ENCODE data around the gene GINS3.

Gene GINS3

DNA sequence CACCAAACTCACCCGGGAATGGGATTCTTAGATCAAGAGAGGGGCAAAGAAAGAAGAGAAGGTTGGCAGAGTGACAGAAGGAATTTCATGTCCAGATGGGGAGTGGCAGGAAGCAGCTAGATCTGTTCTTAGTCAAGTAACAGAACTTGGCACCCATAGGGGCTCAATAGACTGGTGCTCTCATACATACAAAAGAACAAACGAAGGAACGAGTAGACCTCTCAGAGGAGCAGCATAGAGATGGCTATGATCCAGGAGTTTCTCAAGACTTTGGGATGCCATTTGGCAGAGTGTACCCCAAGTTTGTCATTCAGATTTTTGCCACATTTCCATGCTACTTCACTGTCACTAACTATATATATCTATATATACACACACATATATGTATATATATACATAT is 47.9 kb downstream of the GINS3 start:
- TF ChIP-seq, protein P1, sequence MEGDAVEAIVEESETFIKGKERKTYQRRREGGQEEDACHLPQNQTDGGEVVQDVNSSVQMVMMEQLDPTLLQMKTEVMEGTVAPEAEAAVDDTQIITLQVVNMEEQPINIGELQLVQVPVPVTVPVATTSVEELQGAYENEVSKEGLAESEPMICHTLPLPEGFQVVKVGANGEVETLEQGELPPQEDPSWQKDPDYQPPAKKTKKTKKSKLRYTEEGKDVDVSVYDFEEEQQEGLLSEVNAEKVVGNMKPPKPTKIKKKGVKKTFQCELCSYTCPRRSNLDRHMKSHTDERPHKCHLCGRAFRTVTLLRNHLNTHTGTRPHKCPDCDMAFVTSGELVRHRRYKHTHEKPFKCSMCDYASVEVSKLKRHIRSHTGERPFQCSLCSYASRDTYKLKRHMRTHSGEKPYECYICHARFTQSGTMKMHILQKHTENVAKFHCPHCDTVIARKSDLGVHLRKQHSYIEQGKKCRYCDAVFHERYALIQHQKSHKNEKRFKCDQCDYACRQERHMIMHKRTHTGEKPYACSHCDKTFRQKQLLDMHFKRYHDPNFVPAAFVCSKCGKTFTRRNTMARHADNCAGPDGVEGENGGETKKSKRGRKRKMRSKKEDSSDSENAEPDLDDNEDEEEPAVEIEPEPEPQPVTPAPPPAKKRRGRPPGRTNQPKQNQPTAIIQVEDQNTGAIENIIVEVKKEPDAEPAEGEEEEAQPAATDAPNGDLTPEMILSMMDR (IDR thresholded peaks at IDR 0.05), result no peak
- H3K36me3 ChIP-seq, result no peaks in the 10 kb centered on the region
- H3K9me3 ChIP-seq, result no peaks in the 10 kb centered on the region
- no peak overlapping the region for H3K27ac ChIP-seq
- peaks cover 42% of the 10 kb centered on the region for H3K27me3 ChIP-seq
- H3K4me1 ChIP-seq (ENCODE audit: control insufficient read depth in 1 of 2, insufficient read depth in 1 of 2, low read depth in 1 of 2, low read length in 1 of 2), result no peaks in the 10 kb centered on the region
- H3K4me3 ChIP-seq (ENCODE audit: low read depth in 1 of 2, low read length in 1 of 2), result no peak overlapping the region

DNA sequence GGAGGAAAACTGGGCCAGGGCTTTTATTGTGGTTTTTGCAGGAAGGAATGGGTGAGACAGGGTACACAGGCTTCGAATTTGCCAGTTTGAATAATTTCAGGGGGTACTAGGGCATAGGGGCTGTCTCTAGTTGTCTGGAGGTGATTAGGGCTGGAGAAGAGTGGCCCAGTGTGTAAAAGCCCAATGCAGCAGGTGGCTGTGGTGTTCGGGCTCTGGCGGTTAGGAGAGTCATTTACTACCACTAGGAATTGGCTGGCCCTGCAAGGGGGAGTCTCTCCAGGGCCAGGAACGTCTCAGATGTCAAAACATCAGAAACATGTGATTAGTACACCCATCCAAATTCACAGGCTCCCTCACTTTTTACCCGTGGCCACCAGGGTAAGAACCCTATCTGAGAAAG is 50.3 kb downstream of the GINS3 start:
- Histone ChIP-seq H3K4me1 (ENCODE audit: control insufficient read depth in 1 of 2, insufficient read depth in 1 of 2, low read depth in 1 of 2, low read length in 1 of 2) (no peaks in the 10 kb centered on the region), H3K4me3 (ENCODE audit: low read depth in 1 of 2, low read length in 1 of 2) (no peak overlapping the region), H3K27ac (no peak overlapping the region), H3K27me3 (peaks cover 63% of the 10 kb centered on the region), H3K9me3 (no peaks in the 10 kb centered on the region), H3K36me3 (no peaks in the 10 kb centered on the region)
- TF ChIP-seq, protein P1 (IDR thresholded peaks at IDR 0.05), result no peak

DNA sequence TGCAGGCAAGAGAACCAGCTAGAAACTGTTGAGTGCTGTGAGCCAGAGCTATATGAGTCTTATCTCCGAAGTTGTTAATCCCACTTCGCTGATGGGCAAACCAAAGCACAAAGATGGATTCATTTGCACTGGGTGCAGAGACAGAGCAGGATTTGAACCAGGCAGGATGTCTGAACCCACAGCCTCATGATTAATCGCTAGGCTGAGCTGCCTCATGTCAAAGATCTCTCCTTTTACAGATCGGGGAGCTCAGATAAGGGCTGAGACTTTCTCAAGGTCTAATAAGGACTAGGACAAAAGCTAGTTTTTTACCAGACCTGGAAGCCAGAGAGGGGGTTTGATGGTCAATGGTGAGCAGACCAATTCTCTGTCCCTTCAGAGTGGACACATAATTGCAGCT is 51.5 kb downstream of the GINS3 start:
- H3K27ac ChIP-seq, result no peak overlapping the region
- H3K36me3 ChIP-seq, result no peaks in the 10 kb centered on the region
- peaks cover 73% of the 10 kb centered on the region for H3K27me3 ChIP-seq

DNA sequence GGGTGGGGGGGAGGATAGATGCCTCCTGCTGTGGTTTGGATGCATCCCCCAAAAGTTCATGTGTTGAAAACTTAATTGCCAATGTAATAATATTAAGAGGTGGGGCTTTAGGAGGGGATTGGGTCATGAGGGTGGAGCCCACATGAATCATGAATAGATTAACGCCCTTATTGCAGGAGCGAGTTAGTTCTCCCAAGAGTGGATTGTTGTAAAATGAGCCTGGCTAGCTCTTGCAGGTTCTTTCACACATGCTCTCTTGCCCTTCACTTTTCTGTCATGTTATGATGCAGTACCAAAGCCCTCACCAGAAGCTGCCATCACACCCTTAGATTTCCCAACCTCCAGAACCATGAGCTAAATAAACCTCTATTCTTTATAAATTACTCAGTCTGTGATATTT is 52.0 kb downstream of the GINS3 start:
- no peaks in the 10 kb centered on the region for H3K9me3 ChIP-seq
- no peaks in the 10 kb centered on the region for H3K4me1 ChIP-seq (ENCODE audit: control insufficient read depth in 1 of 2, insufficient read depth in 1 of 2, low read depth in 1 of 2, low read length in 1 of 2)
- H3K36me3 ChIP-seq, result no peaks in the 10 kb centered on the region
- H3K27ac ChIP-seq, result no peak overlapping the region
- TF ChIP-seq, protein P1 (IDR thresholded peaks at IDR 0.05), result no peak
- H3K27me3 ChIP-seq, result peaks cover 76% of the 10 kb centered on the region
- H3K4me3 ChIP-seq (ENCODE audit: low read depth in 1 of 2, low read length in 1 of 2), result no peak overlapping the region

More for the DNA sequence above, 51.5 kb downstream of the GINS3 start:
- Histone ChIP-seq H3K4me1 (ENCODE audit: control insufficient read depth in 1 of 2, insufficient read depth in 1 of 2, low read depth in 1 of 2, low read length in 1 of 2) (no peaks in the 10 kb centered on the region), H3K9me3 (no peaks in the 10 kb centered on the region), H3K4me3 (ENCODE audit: low read depth in 1 of 2, low read length in 1 of 2) (no peak overlapping the region)
- TF ChIP-seq, protein P1 (IDR thresholded peaks at IDR 0.05), result no peak

DNA sequence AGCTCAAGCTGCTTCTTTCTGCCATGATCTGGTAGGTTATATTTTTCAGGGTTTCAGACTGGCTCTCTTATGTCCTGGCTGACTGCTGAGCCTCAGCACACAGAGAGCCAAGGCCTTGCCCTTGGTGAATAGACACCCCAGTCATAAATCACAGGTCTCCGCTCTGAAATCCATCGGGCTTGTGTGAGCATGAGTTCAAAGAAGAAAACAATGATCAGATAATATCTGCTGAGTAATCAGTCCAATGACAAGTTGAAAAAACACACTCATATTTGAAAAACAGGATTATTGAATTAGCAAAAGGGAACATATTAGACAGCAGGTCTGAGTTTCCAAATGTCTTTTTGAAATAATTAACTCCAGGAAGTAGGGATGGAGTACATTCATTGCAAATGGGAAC is 56.6 kb downstream of the GINS3 start:
- no peak overlapping the region for H3K27ac ChIP-seq
- H3K36me3 ChIP-seq, result no peaks in the 10 kb centered on the region
- H3K4me3 ChIP-seq (ENCODE audit: low read depth in 1 of 2, low read length in 1 of 2), result no peak overlapping the region
- peaks cover 97% of the 10 kb centered on the region for H3K27me3 ChIP-seq
- TF ChIP-seq, protein P1 (IDR thresholded peaks at IDR 0.05), result no peak
- H3K9me3 ChIP-seq, result no peaks in the 10 kb centered on the region
- peaks cover 0 to 5% of the 10 kb centered on the region in 2 experiments for H3K4me1 ChIP-seq (ENCODE audit: control insufficient read depth in 1 of 2, insufficient read depth in 1 of 2, low read depth in 1 of 2, low read length in 1 of 2)

DNA sequence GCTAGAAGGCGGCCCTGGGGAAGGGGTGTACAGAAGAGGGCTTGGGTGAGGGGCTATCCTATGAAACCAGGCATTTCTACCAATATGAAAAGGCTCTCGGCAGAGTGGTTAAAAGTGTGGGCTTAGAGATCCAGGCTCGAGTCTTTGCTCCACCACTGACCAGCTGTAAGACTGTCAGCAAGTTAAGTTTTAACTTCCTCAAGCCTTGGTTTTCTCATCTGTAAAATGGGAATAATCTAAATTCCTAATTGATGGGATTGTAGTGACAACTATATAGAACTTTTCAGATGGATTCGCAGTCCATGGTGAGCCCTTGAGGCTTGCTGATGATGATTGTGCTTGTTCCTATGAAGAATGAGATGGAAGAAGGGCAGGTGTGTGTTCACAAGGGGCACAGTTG is 57.0 kb downstream of the GINS3 start:
- Histone ChIP-seq H3K27me3 (peaks cover 97% of the 10 kb centered on the region), H3K4me3 (ENCODE audit: low read depth in 1 of 2, low read length in 1 of 2) (no peak overlapping the region), H3K9me3 (no peaks in the 10 kb centered on the region), H3K4me1 (ENCODE audit: control insufficient read depth in 1 of 2, insufficient read depth in 1 of 2, low read depth in 1 of 2, low read length in 1 of 2) (peaks cover 0 to 5% of the 10 kb centered on the region in 2 experiments), H3K36me3 (no peaks in the 10 kb centered on the region), H3K27ac (no peak overlapping the region)
- TF ChIP-seq, protein P1 (IDR thresholded peaks at IDR 0.05), result no peak
